ENCODE data around the gene MC3R. TPM values are rescaled to one million over a fixed set of nuclear protein-coding genes. Genes with fewer than 3 reads are reported as not detected.

Gene MC3R
- not detected for polyA plus RNA-seq (2013, experiment 1 of 2)
- not detected for polyA plus RNA-seq (2013, experiment 2 of 2)

- Histone ChIP-seq H3K23ac (ENCODE audit: low read length) (no peak within 1 kb of the TSS), H3K4ac (ENCODE audit: low read depth, low read length) (no peak within 1 kb of the TSS), H2BK5ac (ENCODE audit: low read length) (no peak within 1 kb of the TSS), H3K4me1 (ENCODE audit: control insufficient read depth, low read depth, low read length) (no peaks in the 10 kb centered on the region), H3K9ac (ENCODE audit: low read length) (no peak within 1 kb of the TSS), H3K27me3 (ENCODE audit: insufficient read depth, low read length, poor library complexity) (no peaks in the 10 kb centered on the region), H3K4me2 (ENCODE audit: low read length) (no peak within 1 kb of the TSS), H3K79me2 (ENCODE audit: control insufficient read depth, insufficient read depth, low read length) (no peaks in the 10 kb centered on the region), H3K4me3 (ENCODE audit: low read length) (no peak within 1 kb of the TSS), H4K5ac (ENCODE audit: low read length) (no peak within 1 kb of the TSS), H3K56ac (ENCODE audit: low read length) (no peak within 1 kb of the TSS), H4K8ac (ENCODE audit: low read depth, low read length) (no peak within 1 kb of the TSS), H3K79me1 (ENCODE audit: low read length) (no peaks in the 10 kb centered on the region), H3K18ac (ENCODE audit: low read length) (no peak within 1 kb of the TSS), H3K27ac (ENCODE audit: low read depth, low read length) (no peak within 1 kb of the TSS), H2AK5ac (ENCODE audit: low read length) (no peak within 1 kb of the TSS), H2BK120ac (ENCODE audit: low read depth, low read length) (no peak within 1 kb of the TSS), H3K36me3 (ENCODE audit: control insufficient read depth, insufficient read depth, low read length) (no peaks in the 10 kb centered on the region), H2BK15ac (replicated peaks; ENCODE audit: low read depth) (no peak within 1 kb of the TSS)
- DNase-seq, result peak; percentile 75
- no CpG with 5 or more reads among the region's 9 CpGs for WGBS (ENCODE audit: extremely low coverage, insufficient coverage, low lambda C conversion rate)
Observed at GRCh38 chr20:56247954-56248782, at the start of gene MC3R. Gene MC3R, plus strand, starts transcription at chr20:56248732. Its CDS starts 112 bp downstream, at chr20:56248844.

GRCh38 chr20:56200456-56200855 lies 48.1 kb upstream of the MC3R start:
- H2BK15ac ChIP-seq (replicated peaks; ENCODE audit: low read depth), result no peak overlapping the region
- no peak overlapping the region for H3K4ac ChIP-seq (ENCODE audit: low read depth, low read length)
- no peak overlapping the region for H3K56ac ChIP-seq (ENCODE audit: low read length)
- H3K79me2 ChIP-seq (ENCODE audit: control insufficient read depth, insufficient read depth, low read length), result no peaks in the 10 kb centered on the region
- H4K5ac ChIP-seq (ENCODE audit: low read length), result no peak overlapping the region
- no peaks in the 10 kb centered on the region for H3K27me3 ChIP-seq (ENCODE audit: insufficient read depth, low read length, poor library complexity)
- no peak overlapping the region for H3K27ac ChIP-seq (ENCODE audit: low read depth, low read length)
- no peaks in the 10 kb centered on the region for H3K79me1 ChIP-seq (ENCODE audit: low read length)
- DNase-seq, result peak; percentile 59
- no peak overlapping the region for H3K18ac ChIP-seq (ENCODE audit: low read length)
- H2AK5ac ChIP-seq (ENCODE audit: low read length), result no peak overlapping the region
- H4K8ac ChIP-seq (ENCODE audit: low read depth, low read length), result no peak overlapping the region
- no peak overlapping the region for H3K9ac ChIP-seq (ENCODE audit: low read length)
- WGBS (ENCODE audit: extremely low coverage, insufficient coverage, low lambda C conversion rate), result no CpG with 5 or more reads among the region's 3 CpGs
- no peaks in the 10 kb centered on the region for H3K4me1 ChIP-seq (ENCODE audit: control insufficient read depth, low read depth, low read length)
- no peak overlapping the region for H2BK120ac ChIP-seq (ENCODE audit: low read depth, low read length)
- H3K36me3 ChIP-seq (ENCODE audit: control insufficient read depth, insufficient read depth, low read length), result no peaks in the 10 kb centered on the region
- H3K4me3 ChIP-seq (ENCODE audit: low read length), result no peak overlapping the region
- H3K23ac ChIP-seq (ENCODE audit: low read length), result no peak overlapping the region
- no peak overlapping the region for H2BK5ac ChIP-seq (ENCODE audit: low read length)
- no peak overlapping the region for H3K4me2 ChIP-seq (ENCODE audit: low read length)

GRCh38 chr20:56202493-56203077 lies 45.9 kb upstream of the MC3R start:
- Histone ChIP-seq H3K27ac (ENCODE audit: low read depth, low read length) (no peak overlapping the region), H3K56ac (ENCODE audit: low read length) (no peak overlapping the region), H3K9ac (ENCODE audit: low read length) (no peak overlapping the region), H2AK5ac (ENCODE audit: low read length) (no peak overlapping the region), H4K8ac (ENCODE audit: low read depth, low read length) (no peak overlapping the region), H3K27me3 (ENCODE audit: insufficient read depth, low read length, poor library complexity) (no peaks in the 10 kb centered on the region), H2BK120ac (ENCODE audit: low read depth, low read length) (no peak overlapping the region), H3K79me2 (ENCODE audit: control insufficient read depth, insufficient read depth, low read length) (no peaks in the 10 kb centered on the region), H3K36me3 (ENCODE audit: control insufficient read depth, insufficient read depth, low read length) (no peaks in the 10 kb centered on the region), H2BK5ac (ENCODE audit: low read length) (no peak overlapping the region), H3K79me1 (ENCODE audit: low read length) (no peaks in the 10 kb centered on the region), H3K4me2 (ENCODE audit: low read length) (no peak overlapping the region), H3K4me3 (ENCODE audit: low read length) (no peak overlapping the region), H4K5ac (ENCODE audit: low read length) (no peak overlapping the region), H3K18ac (ENCODE audit: low read length) (no peak overlapping the region), H3K4me1 (ENCODE audit: control insufficient read depth, low read depth, low read length) (no peaks in the 10 kb centered on the region), H3K23ac (ENCODE audit: low read length) (no peak overlapping the region), H3K4ac (ENCODE audit: low read depth, low read length) (no peak overlapping the region), H2BK15ac (replicated peaks; ENCODE audit: low read depth) (no peak overlapping the region)
- DNase-seq, result no peak
- WGBS (ENCODE audit: extremely low coverage, insufficient coverage, low lambda C conversion rate), result no CpG with 5 or more reads among the region's 6 CpGs

GRCh38 chr20:56204206-56204605 lies 44.3 kb upstream of the MC3R start:
- H2AK5ac ChIP-seq (ENCODE audit: low read length), result no peak overlapping the region
- H2BK120ac ChIP-seq (ENCODE audit: low read depth, low read length), result no peak overlapping the region
- no peaks in the 10 kb centered on the region for H3K79me1 ChIP-seq (ENCODE audit: low read length)
- no peak overlapping the region for H3K56ac ChIP-seq (ENCODE audit: low read length)
- H3K27me3 ChIP-seq (ENCODE audit: insufficient read depth, low read length, poor library complexity), result no peaks in the 10 kb centered on the region
- no peak for DNase-seq
- no peak overlapping the region for H3K4me3 ChIP-seq (ENCODE audit: low read length)
- H3K4me1 ChIP-seq (ENCODE audit: control insufficient read depth, low read depth, low read length), result no peaks in the 10 kb centered on the region
- H2BK15ac ChIP-seq (replicated peaks; ENCODE audit: low read depth), result no peak overlapping the region
- H4K8ac ChIP-seq (ENCODE audit: low read depth, low read length), result no peak overlapping the region
- WGBS (ENCODE audit: extremely low coverage, insufficient coverage, low lambda C conversion rate), result no CpG with 5 or more reads among the region's 3 CpGs
- no peak overlapping the region for H4K5ac ChIP-seq (ENCODE audit: low read length)
- H3K79me2 ChIP-seq (ENCODE audit: control insufficient read depth, insufficient read depth, low read length), result no peaks in the 10 kb centered on the region
- no peak overlapping the region for H3K27ac ChIP-seq (ENCODE audit: low read depth, low read length)
- H3K4ac ChIP-seq (ENCODE audit: low read depth, low read length), result no peak overlapping the region
- no peaks in the 10 kb centered on the region for H3K36me3 ChIP-seq (ENCODE audit: control insufficient read depth, insufficient read depth, low read length)
- H3K4me2 ChIP-seq (ENCODE audit: low read length), result no peak overlapping the region
- no peak overlapping the region for H3K9ac ChIP-seq (ENCODE audit: low read length)
- no peak overlapping the region for H3K18ac ChIP-seq (ENCODE audit: low read length)
- no peak overlapping the region for H3K23ac ChIP-seq (ENCODE audit: low read length)
- no peak overlapping the region for H2BK5ac ChIP-seq (ENCODE audit: low read length)

- no peak overlapping the region for H3K4me3 ChIP-seq (ENCODE audit: low read length)
- H2BK120ac ChIP-seq (ENCODE audit: low read depth, low read length), result no peak overlapping the region
- no peak overlapping the region for H3K18ac ChIP-seq (ENCODE audit: low read length)
- no CpG with 5 or more reads among the region's 3 CpGs for WGBS (ENCODE audit: extremely low coverage, insufficient coverage, low lambda C conversion rate)
- no peaks in the 10 kb centered on the region for H3K79me2 ChIP-seq (ENCODE audit: control insufficient read depth, insufficient read depth, low read length)
- no peak for DNase-seq
- no peak overlapping the region for H3K4me2 ChIP-seq (ENCODE audit: low read length)
- no peaks in the 10 kb centered on the region for H3K4me1 ChIP-seq (ENCODE audit: control insufficient read depth, low read depth, low read length)
- no peak overlapping the region for H3K23ac ChIP-seq (ENCODE audit: low read length)
- H2AK5ac ChIP-seq (ENCODE audit: low read length), result no peak overlapping the region
- no peaks in the 10 kb centered on the region for H3K36me3 ChIP-seq (ENCODE audit: control insufficient read depth, insufficient read depth, low read length)
- H4K5ac ChIP-seq (ENCODE audit: low read length), result no peak overlapping the region
- H3K4ac ChIP-seq (ENCODE audit: low read depth, low read length), result no peak overlapping the region
- H4K8ac ChIP-seq (ENCODE audit: low read depth, low read length), result no peak overlapping the region
- H3K56ac ChIP-seq (ENCODE audit: low read length), result no peak overlapping the region
- no peak overlapping the region for H3K9ac ChIP-seq (ENCODE audit: low read length)
- H2BK5ac ChIP-seq (ENCODE audit: low read length), result no peak overlapping the region
- no peak overlapping the region for H2BK15ac ChIP-seq (replicated peaks; ENCODE audit: low read depth)
- H3K79me1 ChIP-seq (ENCODE audit: low read length), result no peaks in the 10 kb centered on the region
- H3K27me3 ChIP-seq (ENCODE audit: insufficient read depth, low read length, poor library complexity), result no peaks in the 10 kb centered on the region
- no peak overlapping the region for H3K27ac ChIP-seq (ENCODE audit: low read depth, low read length)
Observed at GRCh38 chr20:56205346-56205745, 43.2 kb upstream of the MC3R start.
